Neural cell (in vitro differentiated cells): Measurements from ENCODE around the gene ZNF462. TPM values are rescaled to one million over a fixed set of nuclear protein-coding genes. Genes with fewer than 3 reads are reported as not detected.

Experiments
- H2AFZ ChIP-seq: fragments of 200-600, 300-800 bp; sonication (generic), shearing (Covaris generic); 2 replicates; pipeline ENCODE4 v1.6.0; 2014; ENCODE audit warnings: low read depth, mild to moderate bottlenecking, antibody characterized with exemption, low read length, moderate library complexity
- H3F3A ChIP-seq: fragments of 200-600 bp; shearing (Covaris generic); 2 replicates; pipeline ENCODE4 v1.6.1; 2016; ENCODE audit warnings: mild to moderate bottlenecking, moderate library complexity, mixed read lengths, antibody characterized with exemption, low read length; ENCODE audit not compliant: insufficient read depth, poor library complexity, severe bottlenecking
- H3K27ac ChIP-seq: fragments of 200-600, 300-800 bp; sonication (generic), shearing (Covaris generic); 2 replicates; pipeline ENCODE4 v1.5.1; 2014; ENCODE audit warnings: mild to moderate bottlenecking, low read length, moderate library complexity
- H3K27me3 ChIP-seq: fragments of 300-800, 200-600 bp; sonication (generic), shearing (Covaris generic); 2 replicates; pipeline ENCODE4 v1.6.0; 2014; ENCODE audit warnings: mild to moderate bottlenecking, low read depth, low read length, moderate library complexity; ENCODE audit not compliant: insufficient read depth
- H3K36me3 ChIP-seq: fragments of 300-800, 200-600 bp; sonication (generic), shearing (Covaris generic); 2 replicates; pipeline ENCODE4 v1.5.1; 2014; ENCODE audit warnings: mild to moderate bottlenecking, antibody characterized with exemption, low read length, moderate library complexity; ENCODE audit not compliant: insufficient read depth
- H3K4me2 ChIP-seq: fragments of 300-800, 200-600 bp; sonication (generic), shearing (Covaris generic); 2 replicates; pipeline ENCODE4 v1.6.0; 2014; ENCODE audit warnings: mild to moderate bottlenecking, low read length
- H3K4me3 ChIP-seq: fragments of 300-800, 200-600 bp; sonication (generic), shearing (Covaris generic); 2 replicates; pipeline ENCODE4 v1.5.1; 2014; ENCODE audit warnings: mild to moderate bottlenecking, low read length, moderate library complexity
- H3K79me2 ChIP-seq: fragments of 200-600 bp; shearing (Covaris generic); replicated peaks from 2 replicates; pipeline ENCODE4 v1.6.0; 2014; ENCODE audit warnings: mild to moderate bottlenecking, low read length, moderate library complexity; ENCODE audit not compliant: insufficient read depth
- H3K9ac ChIP-seq: fragments of 300-800, 200-600 bp; sonication (generic), shearing (Covaris generic); 2 replicates; pipeline ENCODE4 v1.6.1; 2016; ENCODE audit warnings: mild to moderate bottlenecking, low read length, mixed read lengths
- H3K9me2 ChIP-seq: fragments of 200-600 bp; shearing (Covaris generic); 2 replicates; pipeline ENCODE4 v1.6.1; 2016; ENCODE audit warnings: mild to moderate bottlenecking, low read length, mixed read lengths; ENCODE audit not compliant: insufficient read depth
- H3K9me3 ChIP-seq: fragments of 200-600, 300-800 bp; sonication (generic), shearing (Covaris generic); 2 replicates; pipeline ENCODE4 v1.6.1; 2016; ENCODE audit warnings: mild to moderate bottlenecking, mixed run types, low read length, moderate library complexity, mixed read lengths
- H4K20me1 ChIP-seq: fragments of 200-600 bp; shearing (Covaris generic); 2 replicates; pipeline ENCODE4 v1.6.1; 2016; ENCODE audit warnings: mild to moderate bottlenecking, mixed run types; ENCODE audit not compliant: insufficient read depth
- CTCF ChIP-seq: fragments of 450-650 bp; IDR thresholded peaks from 2 replicates; pipeline ENCODE4 v1.5.1; 2014; ENCODE audit warnings: antibody characterized with exemption, mild to moderate bottlenecking, moderate library complexity; ENCODE audit not compliant: poor library complexity, severe bottlenecking
- EP300 ChIP-seq: fragments of 450-650 bp; conservative IDR thresholded peaks from 2 replicates; pipeline ENCODE4 v1.6.1; 2014; ENCODE audit warnings: antibody characterized with exemption, mild to moderate bottlenecking, moderate library complexity; ENCODE audit not compliant: poor library complexity, severe bottlenecking
- EZH2 ChIP-seq: fragments of 200-600, 300-800 bp; shearing (Covaris generic), sonication (generic); IDR thresholded peaks from 2 replicates; pipeline ENCODE4 v1.6.1; 2014; ENCODE audit warnings: antibody characterized with exemption, low read length, borderline replicate concordance, mild to moderate bottlenecking; ENCODE audit not compliant: insufficient read depth, poor library complexity, severe bottlenecking
- MXI1 ChIP-seq: fragments of 450-650 bp; conservative IDR thresholded peaks from 2 replicates; pipeline ENCODE4 v1.6.1; 2014; ENCODE audit warnings: antibody characterized with exemption, mild to moderate bottlenecking; ENCODE audit not compliant: poor library complexity, severe bottlenecking
- POLR2AphosphoS5 ChIP-seq: IDR thresholded peaks from 2 replicates; pipeline ENCODE4 v1.6.1; 2012
- RAD21 ChIP-seq: fragments of 450-650 bp; conservative IDR thresholded peaks from 2 replicates; pipeline ENCODE4 v1.6.1; 2014; ENCODE audit warnings: antibody characterized with exemption, mild to moderate bottlenecking, moderate library complexity
- REST ChIP-seq: IDR thresholded peaks from 2 replicates; pipeline ENCODE4 v1.6.1; 2012; ENCODE audit warnings: borderline replicate concordance
- SMC3 ChIP-seq: fragments of 450-650 bp; conservative IDR thresholded peaks from 2 replicates; pipeline ENCODE4 v1.6.1; 2014; ENCODE audit warnings: antibody characterized with exemption, mild to moderate bottlenecking, moderate library complexity; ENCODE audit not compliant: poor library complexity
- TAF1 ChIP-seq: IDR thresholded peaks from 2 replicates; pipeline ENCODE4 v1.6.1; 2012; ENCODE audit warnings: low read depth
- polyA plus RNA-seq: library from polyadenylated mRNA; depleted of rRNA; stranded (reverse); fragments of >200 nt; gene quantifications from 2 replicates; pipeline ENCODE4 v1.2.3, GENCODE V29; 2014

The ZNF462 gene
- polyA plus RNA-seq, 1 donor from 2014 or later: 9.1 TPM

- Histone ChIP-seq H3K79me2 (peaks cover 6% of the 10 kb centered on the region), H3K27ac (no peak overlapping the region), H4K20me1 (no peaks in the 10 kb centered on the region), H3K27me3 (no peaks in the 10 kb centered on the region), H3K4me3 (no peak overlapping the region), H3K9ac (no peak overlapping the region), H2AFZ (no peak overlapping the region), H3K36me3 (peaks cover 26% of the 10 kb centered on the region), H3K9me2 (no peaks in the 10 kb centered on the region), H3K9me3 (no peaks in the 10 kb centered on the region), H3F3A (no peaks in the 10 kb centered on the region), H3K4me2 (no peak overlapping the region)
- TF ChIP-seq RAD21 (no peak), EP300 (no peak), EZH2 (no peak), TAF1 (no peak), CTCF (no peak), MXI1 (no peak), REST (no peak), POLR2AphosphoS5 (no peak), SMC3 (no peak)
Measured at GRCh38 chr9:106933470-106933869, 70.5 kb downstream of the ZNF462 start.

- no peaks in the 10 kb centered on the region for H4K20me1 ChIP-seq
Measured at GRCh38 chr9:106934442-106935238, 71.7 kb downstream of the ZNF462 start.

More at GRCh38 chr9:106934442-106935238, 71.7 kb downstream of the ZNF462 start:
- Histone ChIP-seq H3K79me2 (peaks cover 6% of the 10 kb centered on the region), H3K36me3 (peaks cover 36% of the 10 kb centered on the region), H3K4me2 (no peak overlapping the region), H3K9ac (no peak overlapping the region), H3K9me2 (no peaks in the 10 kb centered on the region), H2AFZ (no peak overlapping the region), H3K4me3 (no peak overlapping the region), H3K27ac (no peak overlapping the region), H3K9me3 (no peaks in the 10 kb centered on the region), H3F3A (no peaks in the 10 kb centered on the region), H3K27me3 (no peaks in the 10 kb centered on the region)
- TF ChIP-seq CTCF (no peak), TAF1 (no peak), POLR2AphosphoS5 (no peak), MXI1 (no peak), SMC3 (no peak), EP300 (no peak), REST (no peak), RAD21 (no peak), EZH2 (no peak)
